Measurements from ENCODE around the gene SPAST. TPM values are rescaled to one million over a fixed set of nuclear protein-coding genes. Genes with fewer than 3 reads are reported as not detected.

Gene SPAST
- total RNA-seq, 1 donor from 2014 or later = 35.3 TPM

DNA sequence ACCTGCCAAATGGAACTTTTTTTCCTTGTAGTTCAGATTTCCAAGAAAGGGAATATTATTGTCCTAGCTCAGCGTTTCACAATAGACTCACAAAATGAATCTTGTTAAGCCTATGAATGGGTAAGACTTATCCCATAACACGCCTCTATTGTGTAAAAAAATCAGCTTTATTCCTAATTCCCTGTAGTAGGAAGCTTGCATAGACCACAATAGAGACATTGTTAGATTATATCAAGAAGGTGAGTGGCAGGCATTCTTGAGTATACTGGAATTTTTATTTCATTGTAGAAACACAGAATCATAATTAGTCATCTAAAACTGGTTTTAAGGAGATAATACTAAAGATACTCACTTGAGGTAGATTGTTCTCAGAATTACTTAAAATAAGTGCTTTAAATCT is 55.8 kb downstream of the SPAST start:
- Mint-ChIP-seq H3K27me3 (ENCODE audit: low read depth) (no peaks in the 10 kb centered on the region), H3K4me1 (no peaks in the 10 kb centered on the region), H3K27ac (no peak overlapping the region), H3K36me3 (peaks cover 37% of the 10 kb centered on the region), H3K9me3 (peaks cover 9% of the 10 kb centered on the region), H3K4me3 (no peak overlapping the region)
- DNase-seq (ENCODE audit: low spot score in 2 of 2, unreplicated experiment in 2 of 2) = no peak
- TF ChIP-seq, protein P1, sequence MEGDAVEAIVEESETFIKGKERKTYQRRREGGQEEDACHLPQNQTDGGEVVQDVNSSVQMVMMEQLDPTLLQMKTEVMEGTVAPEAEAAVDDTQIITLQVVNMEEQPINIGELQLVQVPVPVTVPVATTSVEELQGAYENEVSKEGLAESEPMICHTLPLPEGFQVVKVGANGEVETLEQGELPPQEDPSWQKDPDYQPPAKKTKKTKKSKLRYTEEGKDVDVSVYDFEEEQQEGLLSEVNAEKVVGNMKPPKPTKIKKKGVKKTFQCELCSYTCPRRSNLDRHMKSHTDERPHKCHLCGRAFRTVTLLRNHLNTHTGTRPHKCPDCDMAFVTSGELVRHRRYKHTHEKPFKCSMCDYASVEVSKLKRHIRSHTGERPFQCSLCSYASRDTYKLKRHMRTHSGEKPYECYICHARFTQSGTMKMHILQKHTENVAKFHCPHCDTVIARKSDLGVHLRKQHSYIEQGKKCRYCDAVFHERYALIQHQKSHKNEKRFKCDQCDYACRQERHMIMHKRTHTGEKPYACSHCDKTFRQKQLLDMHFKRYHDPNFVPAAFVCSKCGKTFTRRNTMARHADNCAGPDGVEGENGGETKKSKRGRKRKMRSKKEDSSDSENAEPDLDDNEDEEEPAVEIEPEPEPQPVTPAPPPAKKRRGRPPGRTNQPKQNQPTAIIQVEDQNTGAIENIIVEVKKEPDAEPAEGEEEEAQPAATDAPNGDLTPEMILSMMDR (IDR thresholded peaks at IDR 0.05; ENCODE audit: unreplicated experiment) = no peak

GRCh38 chr2:32124660-32125059 is 61.3 kb downstream of the SPAST start:
- H3K4me3 Mint-ChIP-seq = no peak overlapping the region
- H3K27me3 Mint-ChIP-seq (ENCODE audit: low read depth) = no peaks in the 10 kb centered on the region
- TF ChIP-seq, protein P1 (IDR thresholded peaks at IDR 0.05; ENCODE audit: unreplicated experiment) = no peak
- no peaks in the 10 kb centered on the region for H3K4me1 Mint-ChIP-seq
- H3K36me3 Mint-ChIP-seq = peaks cover 48% of the 10 kb centered on the region
- H3K9me3 Mint-ChIP-seq = peaks cover 14% of the 10 kb centered on the region
- DNase-seq (ENCODE audit: low spot score in 2 of 2, unreplicated experiment in 2 of 2) = no peak
- H3K27ac Mint-ChIP-seq = no peak overlapping the region

DNA sequence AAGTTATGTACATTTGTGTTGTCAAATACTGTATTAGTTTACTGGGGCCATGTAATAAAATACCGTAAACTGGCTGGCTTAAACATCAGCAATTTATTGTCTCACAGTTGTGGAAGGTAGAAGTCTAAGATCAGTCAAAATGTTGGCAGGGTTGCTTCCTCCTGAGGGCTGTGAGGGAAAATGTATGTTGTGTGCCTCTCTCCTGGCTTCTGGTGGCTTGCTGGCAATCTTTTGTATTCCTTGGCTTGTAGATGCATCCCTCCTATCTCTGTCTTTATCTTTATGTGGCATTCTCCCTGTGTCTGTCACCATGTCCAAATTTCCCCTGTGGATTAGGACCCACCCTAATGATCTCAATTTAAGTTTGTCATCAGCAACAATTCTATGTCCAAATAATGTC is 65.3 kb downstream of the SPAST start:
- Mint-ChIP-seq H3K27ac (no peak overlapping the region), H3K27me3 (ENCODE audit: low read depth) (no peaks in the 10 kb centered on the region), H3K9me3 (peaks cover 10% of the 10 kb centered on the region), H3K36me3 (peaks cover 39% of the 10 kb centered on the region), H3K4me3 (no peak overlapping the region), H3K4me1 (no peaks in the 10 kb centered on the region)
- DNase-seq (ENCODE audit: low spot score in 2 of 2, unreplicated experiment in 2 of 2) = no peak
- TF ChIP-seq, protein P1 (IDR thresholded peaks at IDR 0.05; ENCODE audit: unreplicated experiment) = no peak

- TF ChIP-seq, protein P1 (IDR thresholded peaks at IDR 0.05; ENCODE audit: unreplicated experiment) = no peak
- Mint-ChIP-seq H3K9me3 (peaks cover 6% of the 10 kb centered on the region), H3K4me1 (no peaks in the 10 kb centered on the region), H3K27ac (no peak overlapping the region), H3K4me3 (no peak overlapping the region), H3K27me3 (ENCODE audit: low read depth) (no peaks in the 10 kb centered on the region), H3K36me3 (peaks cover 34% of the 10 kb centered on the region)
- DNase-seq (ENCODE audit: low spot score in 2 of 2, unreplicated experiment in 2 of 2) = no peak
These were observed 65.7 kb downstream of the SPAST start for GRCh38 chr2:32129086-32129485.

DNA sequence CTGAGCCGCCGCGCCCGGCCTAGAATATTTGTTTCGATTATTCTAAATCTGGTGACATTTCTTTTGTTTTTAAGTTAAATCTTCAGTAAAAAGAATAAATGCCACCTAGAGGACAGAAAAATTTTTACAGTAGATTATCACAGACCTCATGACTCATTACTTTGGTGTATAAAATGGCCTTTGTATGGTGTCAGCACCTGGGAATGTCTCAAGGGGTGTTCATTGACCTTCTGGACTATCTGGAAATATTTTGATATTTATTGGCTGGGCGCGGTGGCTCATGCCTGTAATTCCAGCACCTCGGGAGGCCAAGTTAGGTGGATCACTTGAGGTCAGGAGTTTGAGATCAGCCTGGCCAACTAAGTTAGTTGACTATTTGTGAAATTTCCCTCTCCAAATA is 72.1 kb downstream of the SPAST start:
- Mint-ChIP-seq H3K4me1 (no peaks in the 10 kb centered on the region), H3K27ac (peak overlapping the region; percentile 87), H3K27me3 (ENCODE audit: low read depth) (no peaks in the 10 kb centered on the region)

More for the DNA sequence above, 72.1 kb downstream of the SPAST start:
- DNase-seq (ENCODE audit: low spot score in 2 of 2, unreplicated experiment in 2 of 2) = no peak
- Mint-ChIP-seq H3K36me3 (peaks cover 40% of the 10 kb centered on the region), H3K4me3 (no peak overlapping the region), H3K9me3 (no peaks in the 10 kb centered on the region)
- TF ChIP-seq, protein P1 (IDR thresholded peaks at IDR 0.05; ENCODE audit: unreplicated experiment) = peak; percentile 44

All from mesothelial cell of epicardium (in vitro differentiated cells).